ENCODE data around the gene PDE1C.
"Not testable (repeated sequence)": the region's sequence is repeated elsewhere in the genome, so short reads cannot be mapped to it uniquely, and the experiment has no call there.

Gene PDE1C

GRCh38 chr7:32042900-32043299, 27.3 kb downstream of the PDE1C start:
- no peak for FAIRE-seq

- no peak for FAIRE-seq
Measured at GRCh38 chr7:32039000-32039756, 31.0 kb downstream of the PDE1C start.

- no peak for FAIRE-seq
Measured at GRCh38 chr7:32037650-32038198, 32.5 kb downstream of the PDE1C start.

GRCh38 chr7:32036557-32036956, 33.6 kb downstream of the PDE1C start:
- no peak for FAIRE-seq

- FAIRE-seq = no peak
Measured at GRCh38 chr7:32034052-32034451, 36.2 kb downstream of the PDE1C start.

- no peak for FAIRE-seq
Measured at GRCh38 chr7:32033006-32033405, 37.2 kb downstream of the PDE1C start.

- FAIRE-seq = no peak
Measured at GRCh38 chr7:32032211-32032610, 38.0 kb downstream of the PDE1C start.

- no peak for FAIRE-seq
Measured at GRCh38 chr7:32030904-32031692, 39.1 kb downstream of the PDE1C start.

GRCh38 chr7:32026083-32026425, 44.2 kb downstream of the PDE1C start:
- FAIRE-seq = no peak

GRCh38 chr7:32025381-32026082, 44.7 kb downstream of the PDE1C start:
- FAIRE-seq = no peak

GRCh38 chr7:32023376-32023775, 46.8 kb downstream of the PDE1C start:
- no peak for FAIRE-seq

- FAIRE-seq = no peak
Measured at GRCh38 chr7:32022966-32023365, 47.2 kb downstream of the PDE1C start.

- peak; percentile 51 for FAIRE-seq
Measured at GRCh38 chr7:32020551-32021159, 49.6 kb downstream of the PDE1C start.

GRCh38 chr7:32018845-32019578, 51.2 kb downstream of the PDE1C start:
- no peak for FAIRE-seq

GRCh38 chr7:32015133-32015532, 55.1 kb downstream of the PDE1C start:
- no peak for FAIRE-seq

- FAIRE-seq = not testable (repeated sequence)
Measured at GRCh38 chr7:32013471-32013870, 56.7 kb downstream of the PDE1C start.

- no peak for FAIRE-seq
Measured at GRCh38 chr7:32005577-32005976, 64.6 kb downstream of the PDE1C start.

GRCh38 chr7:32001948-32002347, 68.3 kb downstream of the PDE1C start:
- no peak for FAIRE-seq

- FAIRE-seq = no peak
Measured at GRCh38 chr7:31997423-31997822, 72.8 kb downstream of the PDE1C start.

- no peak for FAIRE-seq
Measured at GRCh38 chr7:31995134-31995533, 75.1 kb downstream of the PDE1C start.

GRCh38 chr7:31991846-31992245, 78.4 kb downstream of the PDE1C start:
- no peak for FAIRE-seq

- FAIRE-seq = no peak
Measured at GRCh38 chr7:31991406-31991805, 78.8 kb downstream of the PDE1C start.
